ENCODE measurements around the gene BUD23. TPM values are rescaled to one million over a fixed set of nuclear protein-coding genes. Genes with fewer than 3 reads are reported as not detected.

BUD23 gene
- total RNA-seq, 1 experiment from 2014 or later: 73.5 TPM

DNA sequence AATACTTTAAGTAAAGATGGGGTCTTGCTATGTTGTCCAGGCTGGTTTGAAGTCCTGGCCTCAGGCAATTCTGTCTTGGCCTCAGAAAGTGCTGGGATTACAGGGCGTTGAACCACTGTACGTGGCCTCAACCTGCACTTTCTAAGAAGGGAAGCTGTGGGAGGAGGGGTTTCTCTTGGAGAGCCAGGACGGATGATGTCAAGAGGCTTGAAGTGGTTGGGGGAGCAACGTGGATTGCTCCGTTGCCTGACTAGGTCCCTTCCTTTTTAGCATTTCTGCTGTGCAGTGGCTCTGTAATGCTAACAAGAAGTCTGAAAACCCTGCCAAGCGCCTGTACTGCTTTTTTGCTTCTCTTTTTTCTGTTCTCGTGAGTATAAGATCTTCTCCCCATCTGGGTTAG, 7.2 kb downstream of the BUD23 start:
- no peaks in the 10 kb centered on the region for H3K9me3 Mint-ChIP-seq (ENCODE audit: low read depth, unreplicated experiment)
- intact Hi-C loops (cut with micrococcal nuclease; ENCODE audit: unreplicated experiment): no loop called here
- no TSS peak for BruUV-seq (replicated peaks)
- no peak overlapping the region for H3K4me3 Mint-ChIP-seq (ENCODE audit: low read depth, unreplicated experiment)
- DNase-seq: no peak
- CTCF ChIA-PET: no interaction called here
- TF ChIP-seq, protein P1, sequence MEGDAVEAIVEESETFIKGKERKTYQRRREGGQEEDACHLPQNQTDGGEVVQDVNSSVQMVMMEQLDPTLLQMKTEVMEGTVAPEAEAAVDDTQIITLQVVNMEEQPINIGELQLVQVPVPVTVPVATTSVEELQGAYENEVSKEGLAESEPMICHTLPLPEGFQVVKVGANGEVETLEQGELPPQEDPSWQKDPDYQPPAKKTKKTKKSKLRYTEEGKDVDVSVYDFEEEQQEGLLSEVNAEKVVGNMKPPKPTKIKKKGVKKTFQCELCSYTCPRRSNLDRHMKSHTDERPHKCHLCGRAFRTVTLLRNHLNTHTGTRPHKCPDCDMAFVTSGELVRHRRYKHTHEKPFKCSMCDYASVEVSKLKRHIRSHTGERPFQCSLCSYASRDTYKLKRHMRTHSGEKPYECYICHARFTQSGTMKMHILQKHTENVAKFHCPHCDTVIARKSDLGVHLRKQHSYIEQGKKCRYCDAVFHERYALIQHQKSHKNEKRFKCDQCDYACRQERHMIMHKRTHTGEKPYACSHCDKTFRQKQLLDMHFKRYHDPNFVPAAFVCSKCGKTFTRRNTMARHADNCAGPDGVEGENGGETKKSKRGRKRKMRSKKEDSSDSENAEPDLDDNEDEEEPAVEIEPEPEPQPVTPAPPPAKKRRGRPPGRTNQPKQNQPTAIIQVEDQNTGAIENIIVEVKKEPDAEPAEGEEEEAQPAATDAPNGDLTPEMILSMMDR (IDR thresholded peaks at IDR 0.05; ENCODE audit: unreplicated experiment): no peak
- peaks cover 36% of the 10 kb centered on the region for H3K36me3 Mint-ChIP-seq (ENCODE audit: insufficient read depth, unreplicated experiment)
- no peaks in the 10 kb centered on the region for H3K4me1 Mint-ChIP-seq (ENCODE audit: low read depth, unreplicated experiment)
- H3K27me3 Mint-ChIP-seq (ENCODE audit: unreplicated experiment): no peaks in the 10 kb centered on the region
- no peak overlapping the region for H3K27ac Mint-ChIP-seq (ENCODE audit: unreplicated experiment)

DNA sequence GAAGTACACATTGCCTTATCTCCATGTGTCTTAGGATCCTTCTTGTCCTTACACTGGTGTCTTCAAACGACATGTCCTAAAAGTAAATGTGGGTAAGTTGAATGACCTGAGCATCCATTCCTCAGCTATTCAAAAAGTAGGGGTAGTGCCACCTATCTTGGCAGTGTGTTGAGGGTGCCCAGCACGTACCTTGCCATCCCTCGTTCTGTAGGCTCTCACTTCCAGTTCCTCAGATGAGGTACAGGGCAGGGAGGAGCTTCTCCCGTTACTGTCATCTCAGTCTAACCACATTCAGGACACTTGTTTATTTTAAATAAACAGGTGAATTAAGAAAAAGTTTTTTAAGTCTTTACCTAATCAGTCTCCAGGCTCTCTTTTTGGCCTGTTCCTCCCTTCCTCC, 13.0 kb downstream of the BUD23 start:
- no peak overlapping the region for H3K27ac Mint-ChIP-seq (ENCODE audit: unreplicated experiment)
- H3K9me3 Mint-ChIP-seq (ENCODE audit: low read depth, unreplicated experiment): no peaks in the 10 kb centered on the region
- no peaks in the 10 kb centered on the region for H3K4me1 Mint-ChIP-seq (ENCODE audit: low read depth, unreplicated experiment)
- CTCF ChIA-PET: interaction anchor here (0.5 kb wide), 1 partner anchor 26 kb away, joined by 3 read pairs; no protein-coding TSS in a partner anchor
- intact Hi-C loops (cut with micrococcal nuclease; ENCODE audit: unreplicated experiment): no loop called here
- no peak overlapping the region for H3K4me3 Mint-ChIP-seq (ENCODE audit: low read depth, unreplicated experiment)
- H3K36me3 Mint-ChIP-seq (ENCODE audit: insufficient read depth, unreplicated experiment): peaks cover 51% of the 10 kb centered on the region
- DNase-seq: no peak
- BruUV-seq (replicated peaks): no TSS peak
- TF ChIP-seq, protein P1 (IDR thresholded peaks at IDR 0.05; ENCODE audit: unreplicated experiment): no peak
- H3K27me3 Mint-ChIP-seq (ENCODE audit: unreplicated experiment): no peaks in the 10 kb centered on the region

DNA sequence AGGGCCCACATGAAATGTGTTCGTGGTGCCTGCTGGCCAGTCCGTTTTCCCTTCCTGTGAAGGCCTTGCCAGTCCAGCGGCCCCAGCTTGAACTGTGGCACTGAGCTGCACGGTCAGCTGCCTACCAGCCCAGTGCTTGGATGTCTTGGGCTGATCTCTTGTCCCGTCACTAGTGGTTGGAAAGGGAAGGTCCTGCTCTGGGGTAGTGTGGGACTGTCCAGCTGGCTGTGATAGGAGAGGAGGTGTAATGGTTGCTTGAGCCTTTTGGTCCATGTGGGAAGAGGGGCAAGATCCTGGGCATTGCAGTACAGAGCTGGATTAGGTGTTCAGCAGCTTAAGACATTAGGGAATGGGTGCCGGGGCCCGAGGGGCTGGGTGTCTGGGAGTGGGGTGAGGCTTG, 15.0 kb downstream of the BUD23 start:
- H3K27ac Mint-ChIP-seq (ENCODE audit: unreplicated experiment): no peak overlapping the region
- no peaks in the 10 kb centered on the region for H3K27me3 Mint-ChIP-seq (ENCODE audit: unreplicated experiment)
- H3K4me3 Mint-ChIP-seq (ENCODE audit: low read depth, unreplicated experiment): no peak overlapping the region
- intact Hi-C loops (cut with micrococcal nuclease; ENCODE audit: unreplicated experiment): no loop called here
- H3K4me1 Mint-ChIP-seq (ENCODE audit: low read depth, unreplicated experiment): no peaks in the 10 kb centered on the region
- no TSS peak for BruUV-seq (replicated peaks)
- peaks cover 63% of the 10 kb centered on the region for H3K36me3 Mint-ChIP-seq (ENCODE audit: insufficient read depth, unreplicated experiment)
- H3K9me3 Mint-ChIP-seq (ENCODE audit: low read depth, unreplicated experiment): no peaks in the 10 kb centered on the region
- DNase-seq: no peak
- TF ChIP-seq, protein P1 (IDR thresholded peaks at IDR 0.05; ENCODE audit: unreplicated experiment): no peak
- CTCF ChIA-PET: no interaction called here

DNA sequence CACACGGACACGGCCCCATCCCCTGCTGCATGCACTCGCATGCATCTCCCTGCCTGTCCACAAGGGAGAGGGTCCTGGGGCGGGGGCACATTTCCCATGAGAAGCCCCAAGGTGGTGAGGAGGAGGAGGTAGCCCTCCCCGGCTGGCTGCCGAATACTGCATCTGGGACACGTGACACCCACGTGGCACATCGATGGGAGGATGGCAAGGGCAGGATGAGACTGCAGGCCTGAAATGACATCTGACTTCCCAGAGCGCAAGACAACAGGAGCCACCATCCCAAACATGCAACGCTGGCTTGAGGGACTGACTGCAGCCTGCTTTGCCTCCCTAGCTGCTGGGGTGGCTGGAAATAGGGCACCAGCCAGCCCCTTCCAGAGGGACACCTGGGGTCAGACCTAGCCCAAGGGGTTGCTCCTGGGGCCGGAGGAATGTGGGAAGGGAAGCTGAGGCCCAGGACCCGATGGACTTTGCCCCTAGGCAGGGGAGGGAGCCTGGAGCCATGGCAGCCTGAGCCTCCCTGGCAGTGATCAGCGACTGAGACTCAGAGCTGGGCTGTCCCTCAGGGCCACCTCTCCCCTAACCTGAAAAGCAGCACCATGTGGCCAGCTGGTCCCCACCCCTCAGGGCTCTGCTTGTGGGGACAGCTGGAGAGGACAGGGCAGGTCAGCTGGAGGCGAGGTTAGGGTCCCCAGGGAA, 16.1 kb downstream of the BUD23 start:
- BruUV-seq (replicated peaks): no TSS peak
- DNase-seq: no peak
- H3K4me3 Mint-ChIP-seq (ENCODE audit: low read depth, unreplicated experiment): no peak overlapping the region
- H3K36me3 Mint-ChIP-seq (ENCODE audit: insufficient read depth, unreplicated experiment): peaks cover 60% of the 10 kb centered on the region
- no peaks in the 10 kb centered on the region for H3K27me3 Mint-ChIP-seq (ENCODE audit: unreplicated experiment)
- CTCF ChIA-PET: no interaction called here
- TF ChIP-seq, protein P1 (IDR thresholded peaks at IDR 0.05; ENCODE audit: unreplicated experiment): no peak
- no peaks in the 10 kb centered on the region for H3K4me1 Mint-ChIP-seq (ENCODE audit: low read depth, unreplicated experiment)
- no peaks in the 10 kb centered on the region for H3K9me3 Mint-ChIP-seq (ENCODE audit: low read depth, unreplicated experiment)
- intact Hi-C loops (cut with micrococcal nuclease; ENCODE audit: unreplicated experiment): no loop called here
- H3K27ac Mint-ChIP-seq (ENCODE audit: unreplicated experiment): no peak overlapping the region
